GM21529 (cell line): ENCODE data around the gene ANKRD34A.
"Not testable (repeated sequence)": the region's sequence is repeated elsewhere in the genome, so short reads cannot be mapped to it uniquely, and the experiment has no call there.

ENCODE experiments used
- ATAC-seq: cut with Tn5 transposase; IDR thresholded peaks from one replicate; pipeline ENCODE4 v1.9.1; 2021; ENCODE audit not compliant: unreplicated experiment

ANKRD34A gene

GRCh38 chr1:145949219-145949618, 15.2 kb downstream of the ANKRD34A start:
- no peak for ATAC-seq

- ATAC-seq = no peak
These were observed 16.8 kb downstream of the ANKRD34A start for GRCh38 chr1:145947551-145947950.

- no peak for ATAC-seq
These were observed 17.8 kb downstream of the ANKRD34A start for GRCh38 chr1:145946477-145946986.

- no peak for ATAC-seq
These were observed 19.8 kb downstream of the ANKRD34A start for GRCh38 chr1:145944532-145944931.

GRCh38 chr1:145942871-145943270, 21.5 kb downstream of the ANKRD34A start:
- ATAC-seq = no peak

- no peak for ATAC-seq
These were observed 22.0 kb downstream of the ANKRD34A start for GRCh38 chr1:145942405-145942804.

GRCh38 chr1:145937436-145937835, 26.9 kb downstream of the ANKRD34A start:
- ATAC-seq = no peak

GRCh38 chr1:145936247-145936646, 28.1 kb downstream of the ANKRD34A start:
- ATAC-seq = no peak

GRCh38 chr1:145935708-145936107, 28.7 kb downstream of the ANKRD34A start:
- no peak for ATAC-seq

GRCh38 chr1:145932522-145933009, 31.8 kb downstream of the ANKRD34A start:
- not testable (repeated sequence) for ATAC-seq

- ATAC-seq = no peak
These were observed 36.3 kb downstream of the ANKRD34A start for GRCh38 chr1:145927916-145928643.

- ATAC-seq = peak; percentile 92
These were observed 37.1 kb downstream of the ANKRD34A start, which contains the start of gene RBM8A for GRCh38 chr1:145927063-145927886. RBM8A (minus strand) TSS chr1:145927484; CDS start chr1:145927426, 58 bp downstream.

GRCh38 chr1:145926686-145927062, 37.7 kb downstream of the ANKRD34A start:
- peak; percentile 4 for ATAC-seq

GRCh38 chr1:145922266-145922665, 42.1 kb downstream of the ANKRD34A start:
- no peak for ATAC-seq

- not testable (repeated sequence) for ATAC-seq
These were observed 44.1 kb downstream of the ANKRD34A start for GRCh38 chr1:145920297-145920696.

GRCh38 chr1:145918992-145919939, 45.1 kb downstream of the ANKRD34A start:
- ATAC-seq = peak; percentile 81

GRCh38 chr1:145918144-145918991, 46.0 kb downstream of the ANKRD34A start, which contains the start of gene PEX11B:
PEX11B (minus strand) TSS chr1:145918717; CDS start chr1:145918688, 29 bp downstream.
- peak; percentile 84 for ATAC-seq

GRCh38 chr1:145917595-145917994, 46.8 kb downstream of the ANKRD34A start:
- no peak for ATAC-seq

- no peak for ATAC-seq
These were observed 47.6 kb downstream of the ANKRD34A start for GRCh38 chr1:145916745-145917144.
